Panc1 (cell line): ENCODE results near the gene ADAMTS4. TPM values are rescaled to one million over a fixed set of nuclear protein-coding genes. Genes with fewer than 3 reads are reported as not detected.

Experiments used
- ATAC-seq: fragments of 200-7000 bp; cut with Tn5 transposase; 2 replicates; pipeline ENCODE4 v1.9.1; 2020; ENCODE audit warnings: mild to moderate bottlenecking, moderate library complexity
- BruUV-seq: library from RNA; stranded (reverse); fragments of 400-500 nt; replicated peaks from 2 replicates; lab custom pipeline; 2021; lab: Mats Ljungman, UMichigan
- CTCF ChIA-PET: fragments of 300-600 bp; sonication (Branson Sonifier 250); formaldehyde crosslinking; loops from one replicate; lab custom pipeline; 2022; ENCODE audit warnings: antibody characterized with exemption; lab: Charles Lee
- POLR2A ChIA-PET: fragments of 300-600 bp; sonication (Branson Sonifier 250); formaldehyde crosslinking; loops from one replicate; lab custom pipeline; 2022; ENCODE audit warnings: antibody characterized with exemption; lab: Charles Lee
- DNase-seq: peaks from one replicate; pipeline ENCODE4 v3.0.0-alpha.2; 2010; ENCODE audit warnings: low read depth, low spot score
- H3K27ac ChIP-seq: 2 replicates; pipeline ENCODE4 v1.5.1; 2011; ENCODE audit warnings: mild to moderate bottlenecking, low read length, inconsistent platforms
- H3K27me3 ChIP-seq: fragments of 200-500 bp; sonication (Bioruptor generic); 2 replicates; pipeline ENCODE4 v1.6.0; 2014; ENCODE audit warnings: low read length, inconsistent platforms; ENCODE audit not compliant: control insufficient read depth, insufficient read depth
- H3K36me3 ChIP-seq: fragments of 200-500 bp; sonication (Bioruptor generic); 2 replicates; pipeline ENCODE4 v1.5.1; 2014; ENCODE audit warnings: inconsistent platforms, mild to moderate bottlenecking, low read length, moderate library complexity; ENCODE audit not compliant: control insufficient read depth, insufficient read depth
- H3K4me1 ChIP-seq: 2 replicates; pipeline ENCODE4 v1.5.1; 2011; ENCODE audit warnings: inconsistent platforms, mild to moderate bottlenecking, low read length, moderate library complexity; ENCODE audit not compliant: control insufficient read depth, insufficient read depth
- H3K4me3 ChIP-seq, 2 experiments: 2 replicates each; pipeline ENCODE4 v1.5.1; 2011 to 2012; ENCODE audit warnings: low read depth in 2 of 2, low read length in 2 of 2, mild to moderate bottlenecking in 2 of 2, inconsistent platforms in 1 of 2, moderate library complexity in 1 of 2
- H3K9me3 ChIP-seq: fragments of 200-500 bp; sonication (Bioruptor generic); 2 replicates; pipeline ENCODE4 v1.5.1; 2014; ENCODE audit warnings: low read depth, mild to moderate bottlenecking, inconsistent platforms, low read length, moderate library complexity; ENCODE audit not compliant: control insufficient read depth, insufficient read depth
- CTCF ChIP-seq: fragments of 450-650 bp; IDR thresholded peaks from 2 replicates; pipeline ENCODE4 v1.5.1; 2017; ENCODE audit warnings: mild to moderate bottlenecking
- POLR2AphosphoS5 ChIP-seq: IDR thresholded peaks from 2 replicates; pipeline ENCODE4 v1.6.1; 2012; ENCODE audit warnings: mild to moderate bottlenecking, low read depth, low read length, moderate library complexity
- REST ChIP-seq, 2 experiments: IDR thresholded peaks; 2 replicates each; pipeline ENCODE4 v1.6.1; 2011 to 2012; ENCODE audit warnings: low read depth in 2 of 2, control low read depth in 1 of 2, low read length in 1 of 2, mild to moderate bottlenecking in 1 of 2, moderate library complexity in 1 of 2; ENCODE audit not compliant: insufficient read depth in 1 of 2
- SIN3A ChIP-seq: IDR thresholded peaks from 2 replicates; pipeline ENCODE4 v1.6.1; 2012; ENCODE audit warnings: low read depth, mild to moderate bottlenecking, low read length, moderate library complexity, borderline replicate concordance; ENCODE audit not compliant: insufficient read depth
- TCF7L2 ChIP-seq: IDR thresholded peaks from 2 replicates; pipeline ENCODE4 v1.6.1; 2011; ENCODE audit warnings: mild to moderate bottlenecking, low read depth, low read length, inconsistent platforms
- in situ Hi-C: cut with HindIII; loops from 2 replicates; pipeline ENCODE4 v1.10.0; 2016; ENCODE audit warnings: low sequenced_read_pairs, low pct_unique_long_range_greater_than_20kb
- intact Hi-C: fragments of 100-400 bp; cut with micrococcal nuclease; formaldehyde crosslinking; loops from one replicate; pipeline ENCODE4 v1.10.0; 2022; ENCODE audit not compliant: unreplicated experiment
- total RNA-seq: library from RNA; stranded (reverse); gene quantifications from one replicate; pipeline ENCODE4 v1.2.1, GENCODE V29; 2021; ENCODE audit not compliant: unreplicated experiment

Gene ADAMTS4
- total RNA-seq, 1 experiment from 2014 or later, result 0.26 TPM

GRCh38 chr1:161177112-161177935 is 21.5 kb downstream of the ADAMTS4 start, which contains the start of gene B4GALT3:
Gene B4GALT3 (minus strand): TSS chr1:161177507. CDS start chr1:161176060, 1,447 bp downstream.
- BruUV-seq, result TSS peak; percentile 82
- CTCF ChIA-PET, result interaction anchor here (1.5 kb wide), 1 partner anchor 11 kb away, joined by 3 read pairs; the partner anchor contains the start of gene PPOX
- no peaks in the 10 kb centered on the region for H3K9me3 ChIP-seq
- H3K4me3 ChIP-seq, result peak within 1 kb of the TSS; percentile 82 to 90
- peaks cover 10% of the 10 kb centered on the region for H3K4me1 ChIP-seq
- ATAC-seq (peak; percentile 98), DNase-seq (no peak)
- no peaks in the 10 kb centered on the region for H3K27me3 ChIP-seq
- POLR2A ChIA-PET, result interaction anchor here (0.5 to 2.0 kb wide), 2 partner anchors 23 to 48 kb away, joined by 5 to 8 read pairs; partner anchors contain the start of gene UFC1
- intact Hi-C loops (no loop called here), in situ Hi-C loops (no loop called here)
- peak within 1 kb of the TSS; percentile 93 for H3K27ac ChIP-seq
- TF ChIP-seq SIN3A, result peak; percentile 59; the same call in 1 of the 2 replicates
- no peak for TF ChIP-seq REST (IDR thresholded peaks at IDR 0.05; ENCODE audit: insufficient read depth in 1 of 2, low read depth in 2 of 2, low read length in 1 of 2)
- TF ChIP-seq POLR2AphosphoS5, result peak; percentile 94
- peaks cover 21% of the 10 kb centered on the region for H3K36me3 ChIP-seq

- ATAC-seq (peak; percentile 8), DNase-seq (no peak)
- Histone ChIP-seq H3K9me3 (no peaks in the 10 kb centered on the region), H3K36me3 (peaks cover 22% of the 10 kb centered on the region), H3K4me1 (peaks cover 10% of the 10 kb centered on the region), H3K27me3 (no peaks in the 10 kb centered on the region), H3K4me3 (peak overlapping the region; percentile 82 to 90), H3K27ac (peak overlapping the region; percentile 93)
- in situ Hi-C loops (no loop called here), intact Hi-C loops (no loop called here)
- ChIA-PET POLR2A (interaction anchor here (0.5 to 2.0 kb wide), 2 partner anchors 22 to 47 kb away, joined by 5 to 8 read pairs; partner anchors contain the start of gene UFC1), CTCF (interaction anchor here (1.5 kb wide), 1 partner anchor 11 kb away, joined by 3 read pairs; the partner anchor contains the start of gene PPOX)
- TF ChIP-seq CTCF (no peak), TCF7L2 (no peak), REST (IDR thresholded peaks at IDR 0.05; ENCODE audit: insufficient read depth in 1 of 2, low read depth in 2 of 2, low read length in 1 of 2) (no peak), SIN3A (no peak)
- no TSS peak for BruUV-seq
These were observed 22.3 kb downstream of the ADAMTS4 start for GRCh38 chr1:161176468-161177111.
